ENCODE data around the gene FANCE. TPM values are rescaled to one million over a fixed set of nuclear protein-coding genes. Genes with fewer than 3 reads are reported as not detected.

Gene FANCE
- total RNA-seq (2014; rRNA removed; shearing (Covaris generic)), result 18.5 and 25.5 TPM in 2 replicates
- polyA plus RNA-seq (2016; fragmentation: Nextera tagmentation; extraction: Ambion mirVana), result 5.4 and 6.5 TPM in 2 replicates
- long read RNA-seq, partial matches to known transcripts, result 1 of 3 reads
- long read RNA-seq, other reads (novel, unspliced or antisense), result 1 of 3 reads

- ATAC-seq, result peak; percentile 87
These were observed at the start of gene FANCE for GRCh38 chr6:35452183-35453090. Gene FANCE, plus strand, starts transcription at chr6:35452338. Its CDS starts 208 bp downstream, at chr6:35452546.

More at GRCh38 chr6:35452183-35453090, at the start of gene FANCE:
- H3K27ac Mint-ChIP-seq, result no peak within 1 kb of the TSS
- H3K4me3 Mint-ChIP-seq, result peak within 1 kb of the TSS; percentile 74
- peak within 1 kb of the TSS; percentile 83 for H3K4me3 ChIP-seq
- H3K36me3 Mint-ChIP-seq (ENCODE audit: low read depth), result peaks cover 15% of the 10 kb centered on the region
- H3K9me2 ChIP-seq (ENCODE audit: insufficient read depth), result no peaks in the 10 kb centered on the region
- peaks cover 9% of the 10 kb centered on the region; the same call in 1 of the 2 replicates for H3K27me3 ChIP-seq (ENCODE audit: insufficient read depth)
- no peaks in the 10 kb centered on the region for H3K9me3 Mint-ChIP-seq
- H3K27ac ChIP-seq (ENCODE audit: low read depth), result 0 out of 2 replicates have a peak within 1 kb of the TSS, but pooled peaks have one; percentile 6
- no peaks in the 10 kb centered on the region; the same call in 1 of the 2 replicates for H4K20me1 ChIP-seq (replicated peaks; ENCODE audit: insufficient read depth)
- H3K79me2 ChIP-seq (replicated peaks; ENCODE audit: insufficient read depth), result peaks cover 6% of the 10 kb centered on the region; the same call in 1 of the 2 replicates
- H3K27me3 Mint-ChIP-seq (ENCODE audit: insufficient read depth, low read depth, poor library complexity), result peaks cover 9% of the 10 kb centered on the region
- TF ChIP-seq ZNF331 (CRISPR knock-in tag; IDR thresholded peaks at IDR 0.05; ENCODE audit: low read depth) (no peak), JUNB (IDR thresholded peaks at IDR 0.05; ENCODE audit: unreplicated experiment) (no peak), POLR2AphosphoS5 (IDR thresholded peaks at IDR 0.05; ENCODE audit: low read depth) (peak; percentile 80)
- TF ChIP-seq, protein P1, sequence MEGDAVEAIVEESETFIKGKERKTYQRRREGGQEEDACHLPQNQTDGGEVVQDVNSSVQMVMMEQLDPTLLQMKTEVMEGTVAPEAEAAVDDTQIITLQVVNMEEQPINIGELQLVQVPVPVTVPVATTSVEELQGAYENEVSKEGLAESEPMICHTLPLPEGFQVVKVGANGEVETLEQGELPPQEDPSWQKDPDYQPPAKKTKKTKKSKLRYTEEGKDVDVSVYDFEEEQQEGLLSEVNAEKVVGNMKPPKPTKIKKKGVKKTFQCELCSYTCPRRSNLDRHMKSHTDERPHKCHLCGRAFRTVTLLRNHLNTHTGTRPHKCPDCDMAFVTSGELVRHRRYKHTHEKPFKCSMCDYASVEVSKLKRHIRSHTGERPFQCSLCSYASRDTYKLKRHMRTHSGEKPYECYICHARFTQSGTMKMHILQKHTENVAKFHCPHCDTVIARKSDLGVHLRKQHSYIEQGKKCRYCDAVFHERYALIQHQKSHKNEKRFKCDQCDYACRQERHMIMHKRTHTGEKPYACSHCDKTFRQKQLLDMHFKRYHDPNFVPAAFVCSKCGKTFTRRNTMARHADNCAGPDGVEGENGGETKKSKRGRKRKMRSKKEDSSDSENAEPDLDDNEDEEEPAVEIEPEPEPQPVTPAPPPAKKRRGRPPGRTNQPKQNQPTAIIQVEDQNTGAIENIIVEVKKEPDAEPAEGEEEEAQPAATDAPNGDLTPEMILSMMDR (conservative IDR thresholded peaks at IDR 0.05; ENCODE audit: low read depth in 2 of 2), result no peak
- TF ChIP-seq, protein P2, sequence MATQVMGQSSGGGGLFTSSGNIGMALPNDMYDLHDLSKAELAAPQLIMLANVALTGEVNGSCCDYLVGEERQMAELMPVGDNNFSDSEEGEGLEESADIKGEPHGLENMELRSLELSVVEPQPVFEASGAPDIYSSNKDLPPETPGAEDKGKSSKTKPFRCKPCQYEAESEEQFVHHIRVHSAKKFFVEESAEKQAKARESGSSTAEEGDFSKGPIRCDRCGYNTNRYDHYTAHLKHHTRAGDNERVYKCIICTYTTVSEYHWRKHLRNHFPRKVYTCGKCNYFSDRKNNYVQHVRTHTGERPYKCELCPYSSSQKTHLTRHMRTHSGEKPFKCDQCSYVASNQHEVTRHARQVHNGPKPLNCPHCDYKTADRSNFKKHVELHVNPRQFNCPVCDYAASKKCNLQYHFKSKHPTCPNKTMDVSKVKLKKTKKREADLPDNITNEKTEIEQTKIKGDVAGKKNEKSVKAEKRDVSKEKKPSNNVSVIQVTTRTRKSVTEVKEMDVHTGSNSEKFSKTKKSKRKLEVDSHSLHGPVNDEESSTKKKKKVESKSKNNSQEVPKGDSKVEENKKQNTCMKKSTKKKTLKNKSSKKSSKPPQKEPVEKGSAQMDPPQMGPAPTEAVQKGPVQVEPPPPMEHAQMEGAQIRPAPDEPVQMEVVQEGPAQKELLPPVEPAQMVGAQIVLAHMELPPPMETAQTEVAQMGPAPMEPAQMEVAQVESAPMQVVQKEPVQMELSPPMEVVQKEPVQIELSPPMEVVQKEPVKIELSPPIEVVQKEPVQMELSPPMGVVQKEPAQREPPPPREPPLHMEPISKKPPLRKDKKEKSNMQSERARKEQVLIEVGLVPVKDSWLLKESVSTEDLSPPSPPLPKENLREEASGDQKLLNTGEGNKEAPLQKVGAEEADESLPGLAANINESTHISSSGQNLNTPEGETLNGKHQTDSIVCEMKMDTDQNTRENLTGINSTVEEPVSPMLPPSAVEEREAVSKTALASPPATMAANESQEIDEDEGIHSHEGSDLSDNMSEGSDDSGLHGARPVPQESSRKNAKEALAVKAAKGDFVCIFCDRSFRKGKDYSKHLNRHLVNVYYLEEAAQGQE (IDR thresholded peaks at IDR 0.05; ENCODE audit: unreplicated experiment), result no peak
- 0 out of 2 replicates have a peak, but pooled peaks cover 4% of the 10 kb centered on the region for H3K36me3 ChIP-seq (ENCODE audit: insufficient read depth)
- peak; percentile 99 for DNase-seq (ENCODE audit: low spot score)
- H3F3A ChIP-seq (replicated peaks; ENCODE audit: low read depth), result 0 out of 2 replicates have a peak, but pooled peaks cover 3% of the 10 kb centered on the region
- peak within 1 kb of the TSS; percentile 96 for H2AFZ ChIP-seq
- peak within 1 kb of the TSS; percentile 93 for H3K4me2 ChIP-seq
- peaks cover 30% of the 10 kb centered on the region for H3K4me1 Mint-ChIP-seq
- peaks cover 27% of the 10 kb centered on the region for H3K4me1 ChIP-seq (ENCODE audit: insufficient read depth)
